AG20443 (cell line): Measurements from ENCODE around the gene SLC46A3.
"Not testable (repeated sequence)": the region's sequence is repeated elsewhere in the genome, so short reads cannot be mapped to it uniquely, and the experiment has no call there.

ENCODE experiments used
- DNase-seq: peaks from one replicate; pipeline ENCODE4 v3.0.0; 2012; ENCODE audit warnings: low spot score, mixed read lengths

The SLC46A3 gene, protein sequence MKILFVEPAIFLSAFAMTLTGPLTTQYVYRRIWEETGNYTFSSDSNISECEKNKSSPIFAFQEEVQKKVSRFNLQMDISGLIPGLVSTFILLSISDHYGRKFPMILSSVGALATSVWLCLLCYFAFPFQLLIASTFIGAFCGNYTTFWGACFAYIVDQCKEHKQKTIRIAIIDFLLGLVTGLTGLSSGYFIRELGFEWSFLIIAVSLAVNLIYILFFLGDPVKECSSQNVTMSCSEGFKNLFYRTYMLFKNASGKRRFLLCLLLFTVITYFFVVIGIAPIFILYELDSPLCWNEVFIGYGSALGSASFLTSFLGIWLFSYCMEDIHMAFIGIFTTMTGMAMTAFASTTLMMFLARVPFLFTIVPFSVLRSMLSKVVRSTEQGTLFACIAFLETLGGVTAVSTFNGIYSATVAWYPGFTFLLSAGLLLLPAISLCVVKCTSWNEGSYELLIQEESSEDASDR

GRCh38 chr13:28718543-28719226 is at the start of gene SLC46A3:
Gene SLC46A3, minus strand, starts transcription at chr13:28718970. Its CDS starts 972 bp downstream, at chr13:28717998.
- DNase-seq = peak; percentile 98

DNA sequence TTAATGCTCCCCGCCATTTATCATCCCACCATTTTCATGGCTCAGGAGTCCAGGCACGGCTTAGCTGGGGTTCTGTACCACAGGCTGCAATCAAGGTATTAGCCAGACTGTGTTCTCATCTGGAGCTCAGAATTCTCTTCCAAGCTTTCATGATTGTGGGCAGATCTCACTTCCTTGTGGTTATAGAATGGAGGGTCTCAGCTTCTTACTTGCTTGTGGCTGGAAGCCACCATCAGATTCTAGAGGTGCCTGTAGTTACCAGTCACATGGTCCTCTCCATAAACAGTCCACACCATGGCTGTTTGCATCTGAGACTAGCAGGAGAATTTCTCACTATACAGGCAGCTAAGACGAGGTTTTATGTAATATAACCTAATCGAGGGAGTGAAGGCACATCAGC is 45.1 kb upstream of the SLC46A3 start:
- no peak for DNase-seq

DNA sequence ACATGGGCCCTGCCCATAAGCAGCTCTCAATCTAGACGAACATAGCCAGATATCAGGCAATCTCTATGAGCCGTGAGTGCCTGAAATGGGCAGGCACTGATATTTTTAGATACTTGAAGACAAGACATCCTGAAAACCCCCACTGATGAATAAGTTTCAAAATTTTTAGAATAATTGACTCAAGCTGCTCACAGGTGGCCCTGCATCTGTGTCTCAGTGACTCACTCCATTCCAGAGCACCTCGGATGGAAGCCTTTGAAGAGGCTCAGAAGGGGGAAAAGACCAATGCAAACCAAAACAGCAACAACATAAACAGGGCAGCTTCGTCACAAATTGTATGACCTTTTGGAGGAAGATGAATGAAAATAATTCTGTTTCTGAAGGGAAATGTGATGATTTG is 42.8 kb upstream of the SLC46A3 start:
- no peak for DNase-seq

- no peak for DNase-seq
Observed at GRCh38 chr13:28755546-28755870, 36.7 kb upstream of the SLC46A3 start.

DNA sequence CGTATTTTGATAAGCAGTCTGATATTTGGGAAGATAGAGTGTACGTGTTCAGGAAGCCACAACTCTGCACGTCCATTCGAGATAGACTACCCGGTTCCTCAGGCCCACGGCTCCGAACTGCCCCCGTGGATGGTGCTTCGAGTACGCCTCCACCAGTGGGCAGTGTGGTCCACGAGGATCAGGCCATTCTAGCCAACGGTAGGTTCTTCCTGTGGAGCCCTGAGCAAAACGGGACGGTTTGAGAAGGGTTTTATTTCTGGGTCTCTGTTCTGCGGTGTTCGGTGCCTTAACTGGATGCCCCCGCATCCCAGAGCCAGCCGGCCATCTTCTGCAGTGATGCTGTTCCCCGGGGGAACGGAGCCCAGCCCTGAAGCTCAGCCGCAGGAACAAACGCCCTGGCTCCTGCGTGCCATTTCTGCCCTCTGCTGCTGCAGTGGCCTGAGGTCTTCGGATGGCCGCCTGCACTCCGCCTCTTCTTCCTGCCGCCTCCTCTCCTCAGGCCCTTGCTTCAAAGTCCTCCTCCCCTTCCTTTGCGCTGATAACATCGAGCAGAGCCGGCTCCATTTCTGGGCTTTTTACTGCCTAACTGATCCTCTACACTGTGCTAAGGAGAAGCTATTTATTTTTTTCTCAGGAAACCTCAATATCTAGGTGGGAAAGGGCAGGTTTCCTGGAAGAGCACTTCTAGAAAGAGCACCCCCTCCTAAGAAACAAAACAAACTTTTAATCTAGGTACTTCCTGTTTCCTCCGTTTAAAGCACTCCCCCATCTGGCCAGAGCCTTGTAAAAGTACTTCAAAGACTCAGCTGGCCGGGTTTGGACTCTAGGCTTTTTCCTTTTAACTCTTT is 36.2 kb upstream of the SLC46A3 start:
- peak; percentile 43 for DNase-seq

- no peak for DNase-seq
Observed at GRCh38 chr13:28753946-28754345, 35.2 kb upstream of the SLC46A3 start.

DNA sequence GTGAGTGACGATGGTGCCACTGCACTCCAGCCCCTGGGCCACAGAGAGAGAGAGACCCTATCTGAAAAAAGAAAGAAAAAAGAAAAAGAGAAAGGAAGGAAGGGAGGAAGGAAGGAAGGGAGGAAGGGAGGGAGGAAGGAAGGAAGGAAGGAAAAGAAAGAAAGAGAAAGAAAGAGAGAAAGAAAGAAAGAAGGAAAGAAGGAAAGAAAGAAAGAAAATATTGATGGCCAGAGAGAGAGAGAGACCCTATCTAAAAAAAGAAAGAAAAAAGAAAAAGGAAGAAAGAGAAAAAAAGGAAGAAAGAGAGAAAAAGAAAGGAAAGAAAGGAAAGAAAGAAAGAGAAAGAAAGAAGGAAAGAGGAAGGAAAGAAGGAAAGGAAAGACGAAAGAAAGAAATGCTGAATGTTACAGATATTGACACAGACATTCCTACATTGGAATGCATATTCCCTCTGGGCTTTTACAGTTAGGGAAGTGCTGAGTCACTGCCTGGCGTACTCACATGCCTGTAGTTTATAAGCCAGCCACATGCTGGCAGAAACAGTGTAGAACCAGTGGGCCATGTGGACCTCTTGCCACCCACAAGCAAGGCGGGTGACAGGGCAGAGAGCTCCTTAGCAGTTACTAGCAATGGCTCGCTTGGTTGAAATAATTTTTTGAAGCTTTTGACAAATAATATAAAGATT is 34.6 kb upstream of the SLC46A3 start:
- peak; percentile 90 for DNase-seq

- DNase-seq = no peak
Observed at GRCh38 chr13:28751175-28751960, 32.6 kb upstream of the SLC46A3 start.

- DNase-seq = no peak
Observed at GRCh38 chr13:28750187-28751045, 31.6 kb upstream of the SLC46A3 start.

GRCh38 chr13:28747851-28748250 is 29.1 kb upstream of the SLC46A3 start:
- DNase-seq = no peak

- DNase-seq = no peak
Observed at GRCh38 chr13:28746287-28746612, 27.5 kb upstream of the SLC46A3 start.

GRCh38 chr13:28744656-28745055 is 25.9 kb upstream of the SLC46A3 start:
- DNase-seq = no peak

- DNase-seq = peak; percentile 60
Observed at GRCh38 chr13:28744091-28744536, 25.3 kb upstream of the SLC46A3 start.

DNA sequence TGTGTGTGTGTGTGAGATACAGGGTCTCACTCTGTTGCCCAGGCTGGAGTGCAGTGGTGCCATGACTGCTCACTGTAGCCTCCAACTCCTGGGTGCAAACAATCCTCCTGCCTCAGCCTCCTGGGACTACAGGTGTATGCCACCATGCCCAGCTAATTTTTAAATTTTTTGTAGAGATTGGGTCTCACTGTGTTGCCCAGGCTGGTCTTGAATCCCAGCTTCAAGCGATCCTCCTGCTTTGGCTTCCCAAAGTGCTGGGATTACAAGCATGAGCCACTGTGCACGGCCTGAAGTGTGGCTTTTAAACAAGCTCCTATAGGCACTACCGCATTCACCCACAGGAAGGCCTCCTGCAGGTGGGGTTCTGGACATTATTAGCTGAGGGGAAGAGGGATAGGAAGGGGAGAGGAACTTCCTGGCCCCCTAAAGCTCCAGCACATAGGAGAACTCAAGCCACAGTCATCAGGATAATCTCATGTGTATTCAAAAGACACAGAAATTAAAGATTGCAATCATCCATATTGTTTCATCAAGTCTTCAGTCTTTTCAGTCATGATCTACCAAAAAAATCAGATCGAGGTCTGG is 24.8 kb upstream of the SLC46A3 start:
- no peak for DNase-seq

DNA sequence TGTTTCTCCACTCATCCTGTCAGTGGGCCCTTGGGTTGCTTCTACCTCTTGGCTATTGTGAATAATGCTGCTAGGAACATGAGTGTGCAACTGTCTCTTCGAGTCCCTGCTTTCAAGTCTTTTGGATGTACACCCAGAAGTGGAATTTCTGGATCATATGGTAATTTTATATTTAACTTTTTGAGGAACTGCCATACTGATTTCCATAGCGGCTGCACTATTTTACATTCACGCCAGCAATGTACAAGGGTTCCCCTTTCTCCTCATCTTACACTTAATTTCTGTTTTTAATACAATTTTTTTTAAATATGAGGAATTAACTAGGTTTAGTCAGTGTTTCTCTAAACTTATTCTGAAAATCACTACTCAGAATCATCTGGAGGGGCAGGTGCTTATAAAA is 24.2 kb upstream of the SLC46A3 start:
- DNase-seq = no peak

GRCh38 chr13:28742445-28742844 is 23.7 kb upstream of the SLC46A3 start:
- not testable (repeated sequence) for DNase-seq

- peak; percentile 19 for DNase-seq
Observed at GRCh38 chr13:28741084-28741491, 22.3 kb upstream of the SLC46A3 start.

GRCh38 chr13:28739376-28739775 is 20.6 kb upstream of the SLC46A3 start:
- no peak for DNase-seq

- no peak for DNase-seq
Observed at GRCh38 chr13:28735481-28736029, 16.8 kb upstream of the SLC46A3 start.

- no peak for DNase-seq
Observed at GRCh38 chr13:28734906-28735305, 16.1 kb upstream of the SLC46A3 start.
